ENCODE measurements around the gene PPAN.

- TF ChIP-seq CTCF (IDR thresholded peaks at IDR 0.05; ENCODE audit: low read length): no peak
- no peak for TF ChIP-seq EZH2 (IDR thresholded peaks at IDR 0.05; ENCODE audit: borderline replicate concordance, low read length)
Observed at GRCh38 chr19:10091895-10092641, 14.1 kb upstream of the PPAN start.

All from OCI-LY1 (cell line).